Stimulated activated CD8-positive, alpha-beta memory T cell treated with anti-CD3 and anti-CD28 coated beads, Interleukin-12 subunit alpha, Interleukin-12 subunit beta, amount 100 ng/mL, for 24 hours (primary cell): Measurements from ENCODE around the gene NELFB.
"Not testable (repeated sequence)": the region's sequence is repeated elsewhere in the genome, so short reads cannot be mapped to it uniquely, and the experiment has no call there.

Experiments used
- DNase-seq: peaks from one replicate; pipeline ENCODE4 v3.0.0-alpha.2; 2020; ENCODE audit errors: extremely low read depth

Gene NELFB

GRCh38 chr9:137247135-137247915 lies 7.8 kb upstream of the NELFB start:
- DNase-seq: no peak

- DNase-seq: no peak
These were observed 7.3 kb upstream of the NELFB start for GRCh38 chr9:137247916-137248175.

- DNase-seq: no peak
These were observed 4.6 kb upstream of the NELFB start for GRCh38 chr9:137250329-137251193.

- DNase-seq: no peak
These were observed 4.0 kb upstream of the NELFB start, which contains the start of gene STPG3 for GRCh38 chr9:137251194-137251461. TSS of gene STPG3 (plus strand) at chr9:137251286. CDS start at chr9:137251287, 1 bp downstream.

DNA sequence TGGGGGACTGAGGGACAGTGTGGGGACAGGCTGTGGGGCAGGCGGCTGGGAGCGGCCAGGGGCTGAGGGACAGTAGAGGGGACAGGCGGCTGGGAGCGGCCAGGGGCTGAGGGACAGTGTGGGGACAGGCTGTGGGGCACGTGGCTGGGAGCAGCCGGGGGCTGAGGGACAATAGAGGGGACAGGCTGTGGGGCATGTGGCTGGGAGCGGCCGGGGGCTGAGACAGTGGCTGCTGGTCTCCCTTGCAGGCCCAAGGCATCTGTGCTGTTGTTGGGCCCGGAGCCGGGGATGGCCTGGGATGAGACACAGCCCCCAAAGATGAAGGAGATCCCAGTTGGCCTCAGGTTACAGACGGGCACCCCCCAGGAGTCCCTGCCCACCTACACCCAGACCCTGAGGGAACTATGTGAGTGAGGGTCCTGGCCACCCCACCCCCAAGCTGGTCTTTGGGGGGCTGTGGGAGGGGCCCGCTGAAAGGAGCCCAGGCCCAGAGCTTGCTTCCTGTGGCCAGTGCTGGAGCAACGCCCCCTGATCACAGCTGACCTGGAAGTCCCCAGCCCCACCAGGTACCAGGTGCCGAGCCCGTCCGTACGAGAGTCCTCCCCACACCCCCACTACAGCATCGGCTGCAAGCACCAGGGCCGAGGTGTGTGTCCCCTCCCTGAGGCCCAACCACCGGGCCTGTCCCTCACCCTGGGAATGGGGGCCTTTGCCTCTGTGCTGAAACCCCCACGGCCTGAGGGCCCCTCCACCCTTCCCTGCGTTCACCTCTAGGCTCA lies 3.4 kb upstream of the NELFB start:
- no peak for DNase-seq

GRCh38 chr9:137252555-137253506 lies 2.3 kb upstream of the NELFB start:
- no peak for DNase-seq

DNA sequence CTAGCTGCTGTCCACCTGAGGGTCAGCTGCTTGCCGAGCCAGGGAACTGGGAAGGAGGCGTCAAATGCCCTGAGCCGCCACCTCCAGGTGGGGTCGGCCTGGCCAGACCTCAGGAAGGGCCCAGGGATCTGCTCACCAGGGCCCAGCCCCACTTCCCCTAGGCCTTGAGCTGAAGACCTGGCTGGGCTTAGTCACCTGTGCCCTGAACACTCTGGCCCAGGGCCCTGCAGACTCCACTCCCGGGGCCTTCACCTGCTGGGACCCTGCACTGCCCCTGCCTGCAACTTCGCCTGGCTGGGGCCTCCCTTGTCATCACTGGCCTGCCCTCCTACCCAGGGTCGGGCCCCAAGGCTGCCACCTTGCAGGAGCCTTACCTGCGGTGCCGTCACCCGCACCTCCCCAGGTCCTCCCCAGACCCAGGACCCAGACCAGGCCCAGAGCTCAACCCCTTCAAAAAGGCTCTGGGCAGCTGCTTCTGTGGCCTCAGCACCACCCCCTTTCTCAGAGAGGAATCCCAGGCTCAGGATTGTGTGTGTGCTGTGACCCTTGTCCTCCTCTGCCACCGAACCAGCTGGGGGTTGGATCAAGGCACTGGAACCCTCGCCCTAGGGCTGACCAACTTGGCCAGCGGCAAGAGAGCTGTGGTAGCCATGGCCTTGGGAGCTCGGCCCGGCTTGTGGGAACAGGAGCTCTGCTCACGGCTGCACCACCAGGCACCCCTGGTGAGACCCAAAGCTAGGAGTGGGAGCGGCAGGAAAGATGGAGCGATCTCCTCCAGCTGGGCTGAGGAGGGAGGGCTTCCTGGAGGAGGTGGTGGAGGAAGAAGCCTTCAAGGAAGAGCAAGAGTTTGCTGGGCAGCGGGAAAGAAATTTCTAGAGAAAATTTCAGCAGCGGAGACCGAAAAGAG lies 1.2 kb upstream of the NELFB start:
- no peak for DNase-seq

- no peak for DNase-seq
These were observed 454 bp downstream of the NELFB start for GRCh38 chr9:137255448-137256114.

DNA sequence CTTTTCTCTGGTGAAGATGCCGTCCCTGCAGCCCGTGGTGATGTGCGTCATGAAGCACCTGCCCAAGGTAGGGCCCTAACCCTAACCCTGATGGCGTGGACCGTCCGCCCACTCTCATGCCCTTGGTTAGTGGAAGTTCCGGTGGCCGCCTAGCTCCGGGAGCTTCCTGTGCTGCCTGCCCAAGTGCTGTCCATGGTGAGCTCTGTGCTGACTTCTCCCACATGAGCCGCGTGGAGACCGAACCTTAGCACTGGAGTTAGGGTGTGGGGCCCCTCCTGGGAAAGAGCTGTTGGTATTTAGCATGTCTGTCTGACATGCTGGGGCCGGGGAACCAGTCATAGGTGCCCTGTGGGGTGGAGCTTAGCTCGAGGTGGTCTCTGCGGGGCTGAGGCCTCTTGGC lies 1.2 kb downstream of the NELFB start:
- DNase-seq: no peak

GRCh38 chr9:137256856-137257255 lies 1.7 kb downstream of the NELFB start:
- DNase-seq: no peak

- DNase-seq: not testable (repeated sequence)
These were observed 7.2 kb downstream of the NELFB start for GRCh38 chr9:137262173-137262908.

DNA sequence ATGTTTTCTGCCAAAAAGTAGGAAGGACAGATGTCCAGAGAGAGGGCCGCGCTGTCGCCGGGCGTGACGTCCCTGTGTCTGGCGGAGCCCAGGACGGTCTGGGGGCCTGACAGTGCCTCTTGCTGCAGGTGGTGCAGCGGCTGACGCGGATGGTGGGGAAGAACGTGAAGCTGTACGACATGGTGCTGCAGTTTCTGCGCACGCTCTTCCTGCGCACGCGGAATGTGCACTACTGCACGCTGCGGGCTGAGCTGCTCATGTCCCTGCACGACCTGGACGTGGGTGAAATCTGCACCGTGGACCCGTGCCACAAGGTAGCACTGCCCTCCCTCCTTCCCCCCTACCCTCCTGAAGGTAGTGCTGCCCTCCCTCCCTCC lies 7.8 kb downstream of the NELFB start:
- no peak for DNase-seq

DNA sequence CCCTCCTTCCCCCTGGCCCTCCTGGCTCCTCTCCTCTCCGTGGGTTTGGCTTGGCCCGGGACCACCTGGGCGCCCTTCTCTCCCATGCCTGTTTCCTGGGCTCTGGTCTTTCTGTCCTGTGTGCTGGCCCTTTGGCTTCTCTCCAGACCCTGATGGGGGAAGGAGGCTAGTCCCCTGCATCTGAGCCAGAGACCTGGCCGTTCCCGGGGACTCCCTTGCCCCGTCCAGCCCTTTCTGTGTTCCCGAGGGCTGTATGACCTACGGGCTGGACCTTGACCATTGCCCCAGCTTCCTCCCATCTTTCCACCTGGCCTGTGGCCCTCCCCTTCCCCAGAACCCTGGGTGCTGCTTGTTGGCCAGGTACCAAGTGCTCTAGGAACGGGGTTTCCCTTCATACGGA lies 8.4 kb downstream of the NELFB start:
- no peak for DNase-seq

DNA sequence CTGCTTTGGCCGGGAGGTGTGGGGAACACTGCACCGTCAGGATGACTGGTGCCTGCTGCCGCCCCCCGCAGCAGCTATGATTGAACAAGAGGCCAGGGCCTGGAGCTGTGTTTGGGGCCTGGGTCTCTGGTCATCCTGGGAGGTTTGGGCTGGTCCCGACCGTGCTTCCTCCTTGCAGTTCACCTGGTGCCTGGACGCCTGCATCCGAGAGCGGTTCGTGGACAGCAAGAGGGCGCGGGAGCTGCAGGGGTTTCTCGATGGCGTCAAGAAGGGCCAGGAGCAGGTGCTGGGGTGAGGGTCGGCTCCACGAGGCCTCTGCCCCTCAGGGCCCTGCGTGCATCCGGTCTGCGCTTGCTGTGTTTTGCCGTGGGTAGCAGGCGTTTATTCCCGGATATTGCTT lies 8.9 kb downstream of the NELFB start:
- DNase-seq: no peak

GRCh38 chr9:137265496-137266161 lies 10.5 kb downstream of the NELFB start:
- no peak for DNase-seq

DNA sequence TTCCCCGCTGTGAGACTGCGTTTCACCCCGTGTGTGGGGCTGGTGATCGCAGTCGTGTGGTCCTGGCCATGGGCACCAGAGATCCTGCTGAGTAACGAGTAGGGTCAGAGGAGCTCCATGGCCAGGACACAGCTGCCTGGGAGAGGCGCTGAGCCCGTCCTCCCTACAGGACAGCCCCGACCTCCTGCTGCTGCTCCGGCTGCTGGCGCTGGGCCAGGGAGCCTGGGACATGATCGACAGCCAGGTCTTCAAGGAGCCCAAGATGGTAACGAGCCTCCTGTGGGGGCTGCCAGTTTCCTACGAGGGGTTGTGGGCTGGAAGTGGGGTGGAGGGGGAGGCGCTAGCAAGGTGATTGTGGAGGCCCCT lies 11.0 kb downstream of the NELFB start:
- no peak for DNase-seq

GRCh38 chr9:137266585-137267453 lies 11.7 kb downstream of the NELFB start:
- no peak for DNase-seq

DNA sequence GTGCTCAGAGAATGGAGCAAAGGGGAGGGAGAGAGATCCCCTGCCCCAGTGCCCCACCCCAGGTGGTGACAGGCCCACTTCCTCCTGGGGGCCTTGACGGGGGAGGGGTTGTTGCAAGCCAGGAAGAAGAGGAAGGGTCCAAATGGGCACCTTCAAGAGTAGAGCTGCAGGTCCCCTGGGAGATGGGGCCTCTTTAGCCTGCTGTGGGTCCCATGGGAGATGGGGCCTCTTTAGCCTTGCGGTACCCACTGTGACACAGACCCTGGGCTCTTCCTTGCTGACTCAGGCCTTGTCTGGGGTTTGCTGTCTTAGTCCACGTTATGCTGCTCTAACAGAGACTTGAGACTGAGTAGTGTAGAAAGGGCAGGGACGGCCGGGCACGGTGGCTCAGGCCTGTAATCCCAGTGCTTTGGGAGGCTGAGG lies 12.8 kb downstream of the NELFB start:
- DNase-seq: no peak
